GM19455 (cell line): ENCODE data around the gene WNT11.
"Not testable (repeated sequence)": the region's sequence is repeated elsewhere in the genome, so short reads cannot be mapped to it uniquely, and the experiment has no call there.

Experiments used
- ATAC-seq: cut with Tn5 transposase; IDR thresholded peaks from one replicate; pipeline ENCODE4 v1.9.1; 2021; ENCODE audit not compliant: unreplicated experiment

WNT11 gene

DNA sequence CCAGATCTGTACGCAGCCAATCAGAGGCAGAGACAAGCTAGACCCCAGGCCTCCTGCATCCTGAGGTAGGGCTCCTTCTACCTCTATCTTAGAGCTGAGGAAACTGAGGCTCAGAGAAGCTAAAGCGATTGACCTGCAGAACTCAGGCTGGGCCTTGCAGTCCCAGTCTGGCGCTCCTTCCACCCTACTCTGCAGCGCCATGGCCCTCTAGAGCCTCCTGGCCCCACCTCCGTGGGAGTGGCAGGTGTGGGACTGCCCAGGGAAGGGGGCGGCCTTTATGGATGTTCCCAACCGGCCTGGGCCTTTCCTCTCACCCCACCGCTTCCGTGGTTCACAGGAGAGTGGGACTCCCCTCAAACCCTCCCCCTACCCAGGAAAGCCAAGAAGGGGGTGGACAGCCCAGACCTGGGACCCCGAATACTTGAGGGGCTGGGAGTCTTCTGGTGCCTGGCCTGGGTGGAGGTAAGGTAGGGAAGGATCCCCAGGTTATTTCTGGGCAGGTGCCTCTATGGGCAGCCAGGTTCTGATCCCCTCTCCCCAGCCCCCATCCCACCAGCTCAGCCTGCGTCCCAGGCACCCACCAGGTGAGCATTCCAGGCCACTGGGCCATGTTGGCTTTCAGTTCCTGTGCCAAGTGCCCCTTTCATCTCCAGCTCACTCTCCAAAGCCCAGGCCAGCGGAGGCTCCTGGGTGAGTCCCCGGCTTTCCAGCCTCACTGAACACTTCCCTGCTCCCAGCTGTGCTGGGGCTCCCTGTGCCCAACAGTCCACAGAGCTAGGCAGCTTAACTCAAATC, 3.0 kb downstream of the WNT11 start:
- no peak for ATAC-seq

DNA sequence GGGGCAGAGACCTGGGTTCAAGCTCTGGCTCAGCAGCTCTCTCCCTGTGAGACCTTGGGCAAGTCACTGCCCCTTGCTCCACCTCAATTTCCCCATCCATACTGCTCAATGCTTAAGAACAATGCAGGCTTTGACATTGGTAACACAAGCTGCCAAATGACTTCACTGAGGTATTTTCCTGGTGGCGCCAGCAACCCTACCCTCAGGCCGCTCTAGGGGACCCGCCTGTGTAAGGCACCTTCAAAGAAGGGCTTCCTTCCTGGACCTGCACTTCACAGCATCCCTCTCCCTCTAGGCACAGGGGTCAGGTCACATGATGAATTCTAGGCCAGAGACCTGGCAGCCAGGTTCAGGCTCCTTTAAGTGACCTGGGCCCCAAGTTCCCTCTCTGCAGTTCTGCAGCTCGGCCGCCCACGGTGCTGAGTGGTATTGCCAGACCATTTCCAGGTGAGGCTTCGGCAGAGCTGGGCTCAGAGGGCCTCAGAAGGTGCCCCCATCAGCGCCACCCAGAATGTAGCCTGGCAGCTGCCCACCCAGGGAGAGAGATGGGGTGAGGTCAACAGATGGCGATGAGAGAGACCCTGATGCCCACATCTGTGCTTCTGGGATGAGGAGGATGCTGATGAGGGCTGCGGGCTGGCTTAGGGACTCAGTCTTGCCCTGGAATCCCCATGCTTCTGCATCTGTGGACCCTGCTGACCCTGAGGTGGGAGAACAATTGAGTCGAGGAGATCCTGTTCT, 4.5 kb downstream of the WNT11 start:
- ATAC-seq, result no peak

DNA sequence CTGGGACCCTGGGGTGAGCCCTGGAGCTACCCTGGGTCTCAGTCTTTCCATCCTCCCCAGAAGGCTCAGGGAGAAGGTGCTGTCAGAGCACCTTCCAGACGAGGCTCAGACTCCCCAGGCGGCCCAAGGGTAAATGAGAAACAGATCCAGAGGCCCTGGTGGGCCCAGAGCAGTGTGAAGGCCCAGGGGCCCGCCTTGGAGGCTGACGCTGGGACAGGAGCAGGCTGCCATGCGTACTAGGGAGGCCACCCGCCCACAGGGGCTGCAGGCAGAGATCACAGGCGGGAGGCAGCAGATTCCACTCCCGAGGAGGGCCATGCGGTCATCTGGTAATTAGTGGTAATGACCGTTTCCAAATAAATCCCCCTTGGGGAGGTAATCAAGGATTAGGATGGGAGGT, 5.2 kb downstream of the WNT11 start:
- no peak for ATAC-seq

DNA sequence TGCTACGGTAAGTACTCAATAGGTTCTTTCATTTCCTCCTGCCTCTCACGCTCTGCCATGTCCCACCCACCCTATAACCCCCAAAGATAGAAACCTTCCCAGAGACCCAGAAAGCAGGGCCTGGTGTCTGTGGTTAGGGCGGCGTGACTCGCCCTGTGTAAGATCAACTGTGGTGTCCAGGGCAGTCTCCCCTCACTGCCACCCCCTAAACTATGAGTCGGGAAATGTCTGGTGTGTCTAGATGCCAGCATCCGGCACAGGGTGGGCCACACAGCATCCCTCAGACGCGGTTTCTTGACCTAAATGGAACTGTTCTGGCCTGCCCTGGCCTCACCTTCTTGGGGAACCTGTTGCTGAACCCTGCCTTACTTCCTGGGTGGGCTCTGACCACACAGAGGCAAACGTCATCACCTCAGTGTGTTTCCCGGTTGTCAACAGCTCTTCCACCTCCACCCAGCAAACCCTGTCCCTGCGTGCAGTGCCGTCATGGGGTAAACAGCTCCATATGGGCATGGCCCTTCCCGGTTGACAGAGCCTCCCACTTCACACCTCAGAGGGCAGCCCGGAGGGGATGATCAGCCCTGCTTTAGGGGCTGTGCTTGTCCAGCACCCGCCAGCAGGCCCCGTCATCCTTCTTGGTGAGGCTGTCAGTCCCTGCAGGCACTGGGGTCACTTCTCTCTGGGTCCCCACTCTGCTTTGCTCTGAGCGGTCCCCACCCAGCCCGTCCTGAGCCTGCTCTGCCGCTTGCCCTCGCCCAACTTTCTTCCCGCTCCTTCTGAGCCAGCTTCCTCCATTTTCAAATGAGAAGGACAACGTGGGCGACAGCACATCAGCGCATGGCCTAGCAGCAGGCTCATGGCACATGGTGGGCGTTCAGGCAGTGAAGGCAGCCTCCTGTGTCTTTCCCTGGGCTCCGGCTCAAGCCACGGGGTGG, 6.0 kb downstream of the WNT11 start:
- no peak for ATAC-seq

DNA sequence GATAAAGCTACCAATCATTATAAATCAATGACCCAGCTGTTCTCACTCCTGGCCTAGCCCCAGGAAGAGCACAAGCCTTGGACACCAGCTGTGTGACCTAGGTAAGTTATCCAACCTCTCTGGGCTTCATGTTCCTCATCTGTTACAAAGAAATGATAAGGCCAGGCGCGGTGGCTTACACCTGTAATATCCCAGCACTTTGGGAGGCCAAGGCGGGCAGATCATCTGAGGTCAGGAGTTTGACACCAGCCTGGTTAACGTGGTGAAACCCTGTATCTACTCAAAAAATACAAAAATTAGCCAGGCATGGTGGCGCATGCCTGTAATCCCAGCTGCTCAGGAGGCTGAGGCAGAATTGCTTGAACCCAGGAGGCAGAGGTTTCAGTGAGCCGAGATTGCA, 7.6 kb downstream of the WNT11 start:
- not testable (repeated sequence) for ATAC-seq

DNA sequence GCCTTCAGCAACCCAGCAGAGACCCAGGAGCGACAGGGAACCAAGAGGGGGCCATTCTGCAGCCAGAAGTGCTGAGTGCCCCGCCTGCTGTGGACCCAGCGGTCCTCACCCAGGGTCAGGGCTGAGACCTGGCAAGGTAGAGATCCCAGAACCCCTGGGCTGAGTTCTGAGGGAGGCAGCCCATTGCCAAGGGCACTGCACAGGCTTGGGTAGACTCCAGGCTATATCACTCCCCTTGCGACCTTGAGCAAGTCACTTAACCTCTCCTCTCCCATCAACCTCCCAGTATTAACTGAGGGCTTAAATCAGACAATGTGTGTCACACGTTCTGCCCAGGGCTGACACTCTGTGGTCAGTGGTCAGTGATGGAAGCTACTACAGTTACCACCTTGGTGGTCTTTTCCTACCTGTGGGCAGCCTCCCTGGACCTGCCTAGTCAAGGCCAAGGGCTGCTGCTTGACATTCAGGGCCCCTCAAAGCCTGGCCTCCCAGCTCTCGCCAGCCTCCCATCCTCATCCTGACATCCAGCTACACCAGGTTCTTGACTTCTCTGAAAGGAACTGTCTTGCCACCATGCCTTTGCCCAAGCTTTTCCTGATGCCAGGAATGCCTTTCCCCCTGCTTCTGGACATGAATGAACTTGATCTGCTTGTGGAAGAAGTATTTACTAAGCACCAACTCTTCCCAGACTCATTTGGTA, 8.2 kb downstream of the WNT11 start:
- ATAC-seq, result no peak

DNA sequence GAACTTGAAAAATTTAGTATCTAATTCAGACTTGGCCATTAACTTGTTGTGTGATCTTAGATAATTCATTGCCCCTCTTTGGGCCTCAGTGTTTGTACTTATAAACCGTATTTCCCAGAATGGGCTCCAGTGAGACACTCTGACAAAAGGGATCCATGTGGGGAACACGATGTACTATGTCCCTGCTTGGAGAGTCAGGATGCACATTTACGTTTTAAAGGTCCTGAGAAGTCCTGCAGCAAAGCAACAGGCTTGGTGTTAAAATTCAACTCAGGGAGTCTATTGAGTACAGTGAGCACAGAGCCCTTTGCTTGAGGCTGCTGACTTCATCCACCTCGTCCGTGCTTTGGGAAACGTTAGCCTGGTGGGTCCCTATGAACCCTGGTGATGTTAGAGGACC, 9.0 kb downstream of the WNT11 start:
- ATAC-seq, result no peak

DNA sequence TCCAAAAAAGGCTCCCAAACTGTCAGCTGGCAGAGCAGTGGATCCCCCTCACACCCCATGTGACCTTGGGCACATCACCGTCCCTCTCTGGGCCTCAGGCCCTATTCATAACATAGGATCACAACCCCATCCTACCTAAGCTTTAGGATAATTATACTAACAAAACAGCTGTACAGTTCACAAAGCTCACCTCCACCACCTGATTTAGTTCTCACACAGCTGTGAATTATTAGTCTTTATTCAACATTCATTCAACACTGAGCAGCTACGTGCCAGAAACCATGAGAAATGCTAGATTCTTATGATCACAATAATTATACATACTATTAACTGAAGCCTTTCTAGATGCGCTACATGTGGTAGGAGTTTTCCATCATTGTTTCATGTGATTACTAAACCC, 9.5 kb downstream of the WNT11 start:
- ATAC-seq, result no peak

DNA sequence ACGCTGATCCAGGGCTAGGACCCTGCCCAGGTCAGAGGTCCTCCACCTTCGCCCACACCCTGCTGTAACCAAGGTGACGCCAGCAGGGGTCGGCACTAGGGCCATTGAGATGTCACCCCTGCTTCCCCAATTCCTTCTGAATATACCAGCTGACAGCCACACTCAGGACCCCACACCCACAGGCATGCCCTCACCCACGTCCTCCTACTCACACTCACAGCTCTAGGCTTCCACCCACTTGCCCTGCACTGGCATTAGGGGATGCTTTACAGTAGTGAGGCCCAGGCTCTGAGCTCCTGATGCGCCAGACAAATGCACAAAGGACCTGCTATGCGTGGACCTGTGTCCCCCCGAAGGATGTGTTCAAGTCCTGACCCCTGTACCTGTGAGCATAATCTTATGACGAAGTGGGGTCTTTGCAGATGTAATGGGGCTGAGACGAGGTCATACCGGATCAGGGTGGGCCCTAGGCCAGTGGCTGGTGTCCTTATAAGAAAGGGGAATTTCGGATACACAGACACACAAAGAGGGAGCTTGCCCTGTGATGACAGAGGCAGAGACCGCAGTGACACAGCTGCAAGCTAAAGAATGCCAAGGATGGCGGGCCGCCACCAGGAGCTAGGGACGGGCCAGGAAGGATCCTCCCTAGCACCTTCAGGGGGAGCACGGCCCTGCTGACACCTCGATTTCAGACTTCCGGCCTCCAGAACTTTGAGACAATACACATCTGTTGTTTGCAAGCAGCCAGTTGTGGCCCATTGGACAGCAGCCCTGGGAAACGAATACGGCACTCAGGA, 11.2 kb downstream of the WNT11 start:
- ATAC-seq, result no peak

DNA sequence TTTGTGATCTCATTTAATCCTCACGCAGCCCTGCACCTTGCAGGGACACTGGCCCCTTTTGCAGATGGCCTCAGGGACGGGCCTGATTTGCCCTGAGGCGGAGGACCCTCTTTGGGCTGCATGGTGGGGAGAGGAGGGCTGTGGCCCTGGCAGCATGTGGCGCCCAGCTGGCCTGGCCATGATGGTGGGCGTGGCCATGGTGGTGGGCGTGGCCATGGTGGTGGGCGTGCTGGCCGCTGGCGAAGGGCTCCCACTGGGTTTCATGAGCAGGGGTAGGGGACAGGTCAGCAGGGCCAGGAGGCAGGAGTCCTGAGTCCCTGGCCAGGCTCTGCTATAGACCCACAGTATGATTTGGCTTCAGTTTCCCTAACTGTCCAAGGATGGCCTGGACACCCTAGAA, 13.1 kb downstream of the WNT11 start:
- ATAC-seq, result no peak

DNA sequence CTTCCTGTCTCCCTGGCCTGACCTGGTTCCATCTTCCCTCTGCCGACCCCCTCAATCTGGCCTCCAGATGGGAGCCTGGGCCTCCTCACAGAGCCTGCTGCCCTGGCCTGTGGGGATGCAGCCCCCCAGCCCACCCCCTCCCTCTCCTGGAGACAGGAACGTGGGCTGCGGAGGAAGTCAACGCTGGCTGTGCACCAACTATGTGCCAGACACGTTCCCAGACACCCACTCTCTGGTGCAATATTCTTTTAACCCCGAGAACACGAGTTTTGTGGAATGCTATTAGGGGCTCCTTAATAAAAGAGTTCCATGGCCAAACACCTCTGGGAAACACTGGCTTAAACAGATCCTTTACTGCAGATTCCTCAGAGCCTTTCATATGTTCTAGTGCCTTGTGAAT, 15.9 kb downstream of the WNT11 start:
- no peak for ATAC-seq

DNA sequence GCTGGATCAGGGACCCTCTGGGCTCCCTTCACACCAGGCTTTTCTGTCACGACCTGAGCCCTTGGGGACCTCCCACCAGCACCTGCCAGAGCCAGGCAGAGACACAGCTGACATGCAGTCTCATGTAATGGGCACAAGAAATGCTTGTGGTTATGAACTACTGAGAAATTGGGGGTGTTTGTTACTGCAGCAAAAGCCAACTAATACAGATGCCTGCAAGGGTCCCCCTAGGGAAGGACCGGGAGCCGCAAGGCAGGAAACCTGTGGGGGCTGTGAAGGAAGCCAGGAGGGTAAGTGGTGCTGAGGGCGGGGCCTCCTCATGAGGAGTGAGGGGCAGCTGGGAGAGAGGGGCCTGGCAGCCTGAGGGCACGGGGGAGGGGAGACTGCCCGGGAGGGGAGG, 16.6 kb downstream of the WNT11 start:
- no peak for ATAC-seq

DNA sequence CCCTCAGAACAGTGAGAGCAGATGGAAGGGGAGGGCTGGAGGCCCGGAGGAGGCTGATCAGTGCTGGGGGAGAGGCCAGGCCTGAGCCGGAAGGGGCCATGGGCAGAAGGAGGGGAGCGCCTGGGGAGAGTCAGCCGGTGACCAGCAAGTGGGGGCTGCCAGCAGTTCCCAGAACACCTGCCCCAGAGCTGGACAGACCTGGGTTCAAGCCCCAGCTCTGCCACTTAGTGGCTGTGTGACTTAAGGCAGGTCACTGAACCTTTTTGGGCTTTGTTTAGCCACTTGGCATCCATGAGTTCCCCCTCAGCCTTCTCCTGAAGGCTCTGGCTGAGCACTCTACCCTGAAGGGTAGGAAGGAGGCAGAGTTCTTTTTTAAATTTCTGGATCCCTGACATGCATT, 17.4 kb downstream of the WNT11 start:
- no peak for ATAC-seq

DNA sequence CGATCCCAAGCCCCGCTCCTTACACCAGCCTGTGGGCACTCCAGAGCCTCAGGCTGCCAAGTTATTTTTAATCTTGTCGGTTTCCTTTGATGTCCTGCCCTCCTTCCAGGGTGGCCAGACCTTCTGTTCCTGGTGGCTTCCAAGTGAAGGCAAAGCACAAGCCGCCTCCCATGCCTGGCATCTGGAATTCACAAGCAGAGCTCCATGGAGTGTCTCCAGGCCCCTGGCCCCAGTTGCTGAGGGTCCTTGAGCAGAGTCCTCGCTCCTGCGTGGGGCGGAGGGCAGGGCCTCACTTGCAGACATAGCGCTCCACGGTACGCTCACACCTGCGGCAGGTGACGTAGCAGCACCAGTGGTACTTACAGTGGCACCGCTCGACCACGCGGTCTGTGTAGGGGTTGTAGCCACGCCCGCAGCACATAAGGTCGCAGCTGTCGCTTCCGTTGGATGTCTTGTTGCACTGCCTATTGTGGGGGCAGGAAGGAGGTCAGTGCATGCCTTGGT, 19.5 kb downstream of the WNT11 start:
- no peak for ATAC-seq

DNA sequence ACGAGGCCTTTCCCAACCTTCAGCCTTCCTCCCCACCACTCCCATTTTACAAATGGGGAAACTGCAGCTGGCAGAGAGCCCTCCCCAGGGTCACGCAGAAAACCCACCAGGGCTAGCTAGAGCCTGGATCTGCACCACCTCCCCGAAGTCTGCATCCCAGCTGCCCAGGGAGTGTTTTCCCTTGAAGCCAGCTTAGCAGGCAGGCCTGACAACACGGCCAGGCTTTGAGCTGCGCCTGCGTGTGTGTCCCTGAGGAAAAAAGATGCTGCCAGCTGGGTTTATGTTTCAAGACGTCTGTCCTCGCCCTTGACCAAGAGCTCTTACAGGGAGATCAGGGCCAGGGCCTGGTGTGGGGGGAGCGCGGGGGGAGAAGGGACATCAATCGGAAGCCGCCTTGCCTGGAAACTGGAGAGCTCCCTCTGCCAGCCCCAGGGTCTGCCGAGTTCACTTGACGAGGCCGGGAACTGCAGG, 20.3 kb downstream of the WNT11 start:
- ATAC-seq, result no peak

DNA sequence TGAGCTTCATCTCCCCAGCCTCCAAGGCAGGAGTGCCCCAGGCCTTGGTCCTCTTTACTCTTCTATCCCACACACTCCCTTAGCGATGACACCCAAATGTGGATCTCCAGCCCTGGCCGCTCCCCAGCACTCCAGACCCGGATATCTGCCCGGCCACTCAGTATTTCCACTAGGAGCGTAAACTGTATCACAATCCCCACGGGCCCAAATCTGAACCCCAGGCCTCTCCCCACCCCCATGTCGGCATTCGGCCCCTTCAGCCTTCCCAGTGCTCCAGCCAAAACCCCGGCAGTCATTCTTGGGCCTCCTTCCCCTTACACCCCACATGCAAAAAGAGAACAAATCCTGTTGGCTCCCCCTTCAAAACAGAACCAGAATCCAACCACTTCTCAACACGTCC, 20.8 kb downstream of the WNT11 start:
- ATAC-seq, result no peak

DNA sequence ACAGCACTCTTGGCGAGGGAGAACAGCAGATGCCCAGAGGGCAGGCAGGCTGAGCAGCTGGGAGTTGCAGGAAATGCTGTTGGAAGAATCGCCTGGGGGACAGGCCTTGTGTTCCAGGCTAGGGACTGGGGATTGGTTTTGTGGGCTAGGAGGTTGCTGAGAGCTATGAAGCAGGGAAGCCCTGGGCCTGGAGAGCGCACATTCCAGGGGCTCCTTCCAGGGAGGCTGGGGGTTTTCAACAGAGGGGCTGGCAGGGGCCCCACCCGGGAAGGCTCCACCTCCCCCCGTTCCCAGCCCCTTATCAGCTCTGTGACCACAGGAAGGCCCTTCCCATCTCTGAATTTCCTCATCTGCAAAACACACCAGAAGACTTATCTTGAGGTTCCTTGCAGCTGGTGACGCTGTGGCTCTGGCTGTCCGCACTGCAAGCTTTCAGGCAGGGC, 21.7 kb downstream of the WNT11 start:
- no peak for ATAC-seq

DNA sequence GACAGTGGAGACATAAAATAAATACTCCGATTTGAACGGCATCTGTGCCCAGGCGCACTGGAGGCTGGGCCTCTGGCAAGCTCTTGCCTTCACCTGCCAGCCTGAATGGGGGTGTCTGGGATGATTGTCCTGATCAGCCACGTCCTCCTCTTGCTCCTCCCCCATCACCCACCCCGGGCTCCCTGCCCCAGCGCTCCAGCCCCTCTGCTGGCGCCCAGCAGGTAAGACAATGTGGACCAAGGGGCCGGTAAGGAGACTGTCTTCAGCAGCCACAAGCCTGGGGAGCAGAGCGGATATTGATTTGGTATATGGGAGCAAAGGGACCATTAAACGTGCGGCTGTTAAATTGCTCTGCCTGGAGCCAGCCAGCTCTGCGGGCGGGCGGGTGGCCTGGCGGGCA, 24.9 kb downstream of the WNT11 start:
- no peak for ATAC-seq

DNA sequence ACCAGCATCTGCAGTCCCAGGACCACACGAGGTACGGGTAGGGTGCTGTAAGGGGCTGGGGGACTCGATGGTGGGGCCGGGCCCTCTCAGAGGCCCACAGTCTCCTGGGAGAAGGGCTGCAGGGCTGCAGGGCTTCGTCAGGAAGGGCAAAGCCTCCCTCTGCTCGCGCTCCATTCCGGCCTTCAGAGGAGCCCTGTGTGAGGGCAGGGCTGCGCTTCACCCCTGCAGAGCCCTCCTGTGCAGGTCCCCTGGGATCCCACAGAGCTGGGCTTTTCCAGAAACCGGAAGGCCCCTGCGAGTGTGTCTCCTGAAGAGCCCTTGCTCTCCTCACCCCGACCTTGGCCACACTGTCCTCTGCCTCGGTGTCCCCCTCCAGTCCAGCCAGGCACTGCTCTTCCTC, 27.2 kb downstream of the WNT11 start:
- ATAC-seq, result no peak

DNA sequence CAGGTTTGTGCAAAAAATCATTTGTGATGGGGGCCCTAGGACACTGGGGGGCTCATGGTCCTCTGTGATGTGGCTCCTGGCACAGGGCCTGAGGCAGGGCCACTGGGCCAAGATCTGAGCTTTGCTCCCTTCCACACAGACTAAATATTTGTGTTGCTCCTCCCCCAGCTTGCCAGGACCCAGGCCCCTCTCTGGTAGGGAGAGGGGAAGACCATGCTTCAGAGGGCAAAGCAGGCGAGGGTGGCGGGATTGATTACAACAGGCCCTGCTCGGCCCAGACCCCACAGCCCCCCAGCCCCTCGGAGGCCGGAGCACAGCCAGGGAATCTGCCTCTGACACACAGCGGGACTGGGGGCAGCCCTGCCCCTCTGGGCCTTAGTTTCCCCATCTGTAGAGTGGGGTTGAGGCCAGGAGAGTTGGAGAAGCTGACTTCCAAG, 29.0 kb downstream of the WNT11 start:
- no peak for ATAC-seq
